WTC11 (cell line): Measurements from ENCODE around the gene MAP1LC3B. TPM values are rescaled to one million over a fixed set of nuclear protein-coding genes. Genes with fewer than 3 reads are reported as not detected.

ENCODE experiments used
- ATAC-seq: fragments of 200-7000 bp; cut with Tn5 transposase; 2 replicates; pipeline ENCODE4 v1.10.0; 2021; ENCODE audit warnings: mild to moderate bottlenecking, moderate library complexity
- CTCF ChIA-PET: fragments of 300-600 bp; sonication (Branson Sonifier 250); formaldehyde crosslinking; loops from one replicate; lab custom pipeline; 2021; ENCODE audit warnings: antibody characterized with exemption; lab: Charles Lee
- POLR2A ChIA-PET: fragments of 350-600 bp; sonication (Branson Sonifier 250); formaldehyde crosslinking; loops from one replicate; lab custom pipeline; 2021; ENCODE audit warnings: antibody characterized with exemption; lab: Charles Lee
- DNase-seq: peaks from one replicate; pipeline ENCODE4 v3.0.0; 2021; ENCODE audit warnings: low spot score
- H3K27ac Mint-ChIP-seq: 2 replicates; pipeline ENCODE4 v1.8.0; 2021; ENCODE audit warnings: mixed read lengths
- H3K27me3 Mint-ChIP-seq: 2 replicates; pipeline ENCODE4 v1.8.0; 2021; ENCODE audit warnings: low read depth, mild to moderate bottlenecking, moderate library complexity, mixed read lengths
- H3K36me3 Mint-ChIP-seq: 2 replicates; pipeline ENCODE4 v1.8.0; 2021; ENCODE audit warnings: mixed read lengths
- H3K4me1 Mint-ChIP-seq: 2 replicates; pipeline ENCODE4 v1.8.0; 2022; ENCODE audit warnings: mixed read lengths
- H3K4me3 Mint-ChIP-seq: 2 replicates; pipeline ENCODE4 v1.8.0; 2021; ENCODE audit warnings: mild to moderate bottlenecking, moderate library complexity, mixed read lengths
- H3K9me3 Mint-ChIP-seq: 2 replicates; pipeline ENCODE4 v1.8.0; 2021; ENCODE audit warnings: mixed read lengths
- AR ChIP-seq: fragments of 250-450 bp; sonication (Bioruptor Pico); IDR thresholded peaks from 2 replicates; pipeline ENCODE4 v1.9.0; 2021; ENCODE audit warnings: mild to moderate bottlenecking
- ATF6 ChIP-seq: sonication (generic); formaldehyde crosslinking; IDR thresholded peaks from 2 replicates; pipeline ENCODE4 v1.8.1; 2023; ENCODE audit warnings: mild to moderate bottlenecking, missing genetic modification reagents
- CREM ChIP-seq: sonication (generic); formaldehyde crosslinking; IDR thresholded peaks from 2 replicates; pipeline ENCODE4 v1.8.1; 2022; ENCODE audit warnings: mild to moderate bottlenecking, missing genetic modification reagents, moderate library complexity
- ERG ChIP-seq: fragments of 250-450 bp; sonication (Bioruptor Pico); IDR thresholded peaks from 2 replicates; pipeline ENCODE4 v1.8.0; 2021; ENCODE audit warnings: mild to moderate bottlenecking
- ESRRA ChIP-seq: sonication (generic); formaldehyde crosslinking; IDR thresholded peaks from 2 replicates; pipeline ENCODE4 v1.8.1; 2022; ENCODE audit warnings: mild to moderate bottlenecking, missing genetic modification reagents, borderline replicate concordance
- FOXP4 ChIP-seq: sonication (generic); formaldehyde crosslinking; IDR thresholded peaks from 2 replicates; pipeline ENCODE4 v1.8.0; 2022; ENCODE audit warnings: mild to moderate bottlenecking, missing genetic modification reagents
- GRHL2 ChIP-seq: fragments of 250-450 bp; sonication (Bioruptor Pico); IDR thresholded peaks from 2 replicates; pipeline ENCODE4 v1.8.0; 2022; ENCODE audit warnings: mild to moderate bottlenecking, moderate library complexity; ENCODE audit not compliant: insufficient replicate concordance, severe bottlenecking
- HMGXB4 ChIP-seq: sonication (generic); formaldehyde crosslinking; IDR thresholded peaks from 2 replicates; pipeline ENCODE4 v1.8.1; 2023; ENCODE audit warnings: mild to moderate bottlenecking, moderate library complexity, missing genetic modification reagents
- IRF2 ChIP-seq: sonication (generic); formaldehyde crosslinking; IDR thresholded peaks from 2 replicates; pipeline ENCODE4 v1.8.0; 2022; ENCODE audit warnings: low read depth, missing genetic modification reagents, borderline replicate concordance
- MAX ChIP-seq: sonication (generic); formaldehyde crosslinking; IDR thresholded peaks from 2 replicates; pipeline ENCODE4 v1.8.0; 2022; ENCODE audit warnings: mild to moderate bottlenecking, missing genetic modification reagents
- MLX ChIP-seq: sonication (generic); formaldehyde crosslinking; IDR thresholded peaks from 2 replicates; pipeline ENCODE4 v1.8.1; 2023; ENCODE audit warnings: mild to moderate bottlenecking, missing genetic modification reagents, moderate library complexity
- MXD4 ChIP-seq: fragments of 250-450 bp; sonication (Bioruptor Pico); IDR thresholded peaks from 2 replicates; pipeline ENCODE4 v1.8.0; 2021; ENCODE audit warnings: mild to moderate bottlenecking, moderate library complexity, borderline replicate concordance
- NR1H2 ChIP-seq: sonication (generic); formaldehyde crosslinking; IDR thresholded peaks from 2 replicates; pipeline ENCODE4 v1.9.0; 2021; ENCODE audit warnings: mild to moderate bottlenecking, moderate library complexity, missing genetic modification reagents
- NR2C2 ChIP-seq: sonication (generic); formaldehyde crosslinking; IDR thresholded peaks from 2 replicates; pipeline ENCODE4 v1.8.0; 2022; ENCODE audit warnings: mild to moderate bottlenecking, missing genetic modification reagents
- SMAD3 ChIP-seq: sonication (generic); formaldehyde crosslinking; IDR thresholded peaks from 2 replicates; pipeline ENCODE4 v1.8.0; 2022; ENCODE audit warnings: missing genetic modification reagents, mild to moderate bottlenecking, borderline replicate concordance
- SP1 ChIP-seq: sonication (generic); formaldehyde crosslinking; conservative IDR thresholded peaks from 2 replicates; pipeline ENCODE4 v1.8.1; 2022; ENCODE audit warnings: missing genetic modification reagents
- ZMAT4 ChIP-seq: fragments of 250-450 bp; sonication (Bioruptor Pico); IDR thresholded peaks from 2 replicates; pipeline ENCODE4 v1.9.0; 2021; ENCODE audit warnings: mild to moderate bottlenecking
- ZNF281 ChIP-seq: sonication (generic); formaldehyde crosslinking; IDR thresholded peaks from 2 replicates; pipeline ENCODE4 v1.8.0; 2023; ENCODE audit warnings: mild to moderate bottlenecking, missing genetic modification reagents
- ZNF396 ChIP-seq: fragments of 250-450 bp; sonication (Bioruptor Pico); IDR thresholded peaks from 2 replicates; pipeline ENCODE4 v1.8.0; 2021; ENCODE audit warnings: mild to moderate bottlenecking, moderate library complexity, borderline replicate concordance
- ZNF416 ChIP-seq: fragments of 250-450 bp; sonication (Bioruptor Pico); IDR thresholded peaks from 2 replicates; pipeline ENCODE4 v1.9.0; 2021; ENCODE audit warnings: mild to moderate bottlenecking, inconsistent platforms
- ZNF423 ChIP-seq: fragments of 250-450 bp; sonication (Bioruptor Pico); IDR thresholded peaks from 2 replicates; pipeline ENCODE4 v2.1.2; 2022; ENCODE audit warnings: mild to moderate bottlenecking, moderate library complexity
- total RNA-seq: library from RNA; stranded (reverse); gene quantifications from 3 replicates; pipeline ENCODE4 v1.2.3, GENCODE V29; 2021

MAP1LC3B gene
- total RNA-seq, 1 experiment from 2014 or later, result 46.9 TPM

- TF ChIP-seq ATF6 (CRISPR knock-in tag) (no peak), FOXP4 (CRISPR knock-in tag) (no peak), AR (no peak), HMGXB4 (CRISPR knock-in tag) (no peak)
Measured at GRCh38 chr16:87418216-87418615, 26.1 kb downstream of the MAP1LC3B start (continued).

GRCh38 chr16:87418644-87419043 is 26.5 kb downstream of the MAP1LC3B start:
- ATAC-seq (no peak), DNase-seq (no peak)
- Mint-ChIP-seq H3K9me3 (no peaks in the 10 kb centered on the region), H3K36me3 (peaks cover 52% of the 10 kb centered on the region), H3K4me1 (peaks cover 9% of the 10 kb centered on the region), H3K27me3 (no peaks in the 10 kb centered on the region), H3K27ac (no peak overlapping the region), H3K4me3 (no peak overlapping the region)
- CTCF ChIA-PET, result no interaction called here
- POLR2A ChIA-PET, result no interaction called here
- TF ChIP-seq ZNF281 (CRISPR knock-in tag) (no peak), ZNF416 (CRISPR knock-in tag) (no peak), MXD4 (CRISPR knock-in tag) (no peak), ESRRA (no peak), ZMAT4 (CRISPR knock-in tag) (no peak), MLX (CRISPR knock-in tag) (no peak), IRF2 (CRISPR knock-in tag) (no peak), ZNF423 (no peak), MAX (no peak), ZNF396 (CRISPR knock-in tag) (no peak), NR2C2 (CRISPR knock-in tag) (no peak), GRHL2 (CRISPR knock-in tag) (no peak), ERG (no peak), NR1H2 (CRISPR knock-in tag) (no peak), SP1 (no peak), CREM (no peak), SMAD3 (no peak)
